Posterior cingulate gyrus (tissue), 11 donors: ENCODE data around the gene DOCK4.

ENCODE experiments used
- DNase-seq, 10 donors: peaks; one replicate each; pipeline versions ENCODE4 v3.0.0 to v3.0.0-alpha.2; 2020 to 2021; ENCODE audit warnings: mixed read lengths in 3 of 10
- intact Hi-C: fragments of 100-400 bp; cut with DNase I; formaldehyde crosslinking; loops from one replicate; pipeline ENCODE4 v1.15.1; 2023

DOCK4 gene

DNA sequence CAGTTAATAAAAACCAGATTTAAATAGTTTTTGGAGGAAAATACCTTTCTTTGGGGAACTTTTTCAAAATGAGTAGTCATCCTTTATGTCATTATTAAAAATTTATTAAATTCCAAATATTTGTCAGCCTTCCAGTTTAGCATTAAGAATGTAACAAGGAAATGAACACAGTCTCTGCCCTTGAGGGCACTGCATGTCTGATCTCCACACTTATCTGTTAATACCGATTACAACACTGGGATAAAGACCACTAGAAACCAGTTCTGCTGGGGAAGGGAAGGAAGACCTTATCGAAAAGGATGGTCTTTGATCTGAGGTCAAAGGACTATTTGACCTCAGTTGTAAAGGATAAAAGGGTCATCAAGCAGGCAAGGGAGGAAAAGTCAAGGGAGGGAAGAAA lies 320.0 kb downstream of the DOCK4 start:
- no peak for DNase-seq
- intact Hi-C loops: no loop called here

DNA sequence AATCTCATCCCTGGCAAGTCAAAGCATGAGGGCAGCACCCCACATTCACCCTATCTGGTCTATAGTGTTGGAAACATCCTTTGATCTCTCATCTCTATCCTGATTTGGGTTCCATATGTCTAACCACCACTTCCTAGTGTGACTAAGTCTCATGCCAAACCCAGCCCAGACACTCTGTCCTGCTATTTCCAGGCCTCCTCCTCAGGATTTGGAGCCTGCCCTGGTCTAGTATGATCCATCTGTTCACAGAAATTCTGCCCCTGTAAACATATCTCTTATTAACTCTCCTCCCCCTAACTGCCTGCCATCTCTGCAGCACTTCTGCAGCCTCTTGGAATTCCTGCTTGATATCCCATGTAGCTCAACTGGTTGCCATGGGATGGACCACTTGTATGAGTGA lies 323.0 kb downstream of the DOCK4 start:
- intact Hi-C loops: no loop called here
- DNase-seq: no peak

DNA sequence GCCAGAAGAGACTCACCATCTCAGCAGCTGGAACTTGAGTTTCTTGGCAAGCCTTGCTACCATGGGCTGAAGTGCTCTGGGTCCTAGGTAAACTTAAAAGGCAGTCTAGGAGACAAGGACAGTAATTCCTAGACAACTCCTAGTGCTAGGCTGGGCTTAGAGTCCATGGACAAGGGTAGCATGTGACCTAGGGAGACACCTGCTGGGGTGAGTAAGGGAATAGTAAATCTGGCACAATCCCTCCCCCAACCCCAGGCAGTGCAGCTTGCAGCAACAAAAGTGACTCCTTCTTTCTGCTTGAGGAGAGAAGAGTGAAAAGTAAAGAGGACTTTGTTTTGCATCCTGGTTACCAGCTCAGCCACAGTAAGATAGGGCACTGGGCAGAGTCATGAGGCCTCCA lies 327.4 kb downstream of the DOCK4 start:
- intact Hi-C loops: no loop called here
- no peak for DNase-seq

DNA sequence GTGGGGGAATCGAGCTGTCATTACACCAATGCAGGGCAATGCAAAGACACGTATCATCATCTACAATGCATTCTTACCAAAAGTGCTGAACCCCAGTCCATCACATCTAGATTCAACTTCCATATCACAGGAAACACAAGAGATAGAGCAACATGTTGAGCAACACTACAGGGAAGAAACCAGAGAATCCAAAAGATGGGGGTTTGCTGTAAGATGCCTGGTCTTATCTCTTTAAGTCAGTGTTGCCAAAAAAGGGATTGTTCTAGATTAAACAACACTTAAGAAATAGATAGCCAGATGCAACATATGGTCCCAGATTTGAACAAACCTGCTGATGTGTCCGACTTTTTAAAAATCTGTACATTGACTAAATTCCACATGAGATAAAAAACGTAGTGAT lies 328.3 kb downstream of the DOCK4 start:
- intact Hi-C loops: no loop called here

DNA sequence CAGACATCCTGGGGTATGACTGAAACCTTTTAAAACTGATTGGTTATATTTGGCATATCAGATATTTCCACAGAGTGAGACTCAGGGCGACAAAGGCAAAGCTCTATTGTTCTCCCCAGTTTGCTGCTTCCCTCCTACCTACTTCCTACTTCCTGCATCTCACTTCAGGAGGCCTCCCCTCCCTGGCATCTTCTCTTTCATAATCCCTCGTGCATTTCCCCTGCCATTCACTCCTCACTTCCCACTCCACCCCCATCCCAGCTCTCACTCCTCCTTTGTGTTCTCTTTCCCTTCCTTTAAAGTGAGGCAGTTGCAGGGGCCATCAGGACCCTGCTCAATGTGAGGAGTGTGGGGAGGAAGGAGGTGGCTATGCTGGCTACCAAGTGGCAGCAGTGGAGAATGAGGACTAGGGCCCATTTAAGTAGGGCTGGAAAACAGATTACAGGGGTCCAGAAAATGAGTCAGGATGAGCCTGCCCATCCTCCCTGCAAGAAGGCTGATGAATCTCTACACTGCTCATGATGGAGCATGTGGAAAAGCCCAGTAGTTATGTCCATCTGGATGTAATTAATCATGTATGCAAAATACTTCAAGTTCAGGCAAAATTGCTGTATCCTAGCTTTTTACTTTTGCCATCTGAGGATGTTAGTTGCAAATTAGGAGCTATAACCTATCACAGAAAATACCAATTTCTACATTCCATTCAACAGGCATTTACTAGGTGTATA lies 332.1 kb downstream of the DOCK4 start:
- intact Hi-C loops: no loop called here
- no peak for DNase-seq

More for the DNA sequence above, 328.3 kb downstream of the DOCK4 start:
- DNase-seq: no peak

DNA sequence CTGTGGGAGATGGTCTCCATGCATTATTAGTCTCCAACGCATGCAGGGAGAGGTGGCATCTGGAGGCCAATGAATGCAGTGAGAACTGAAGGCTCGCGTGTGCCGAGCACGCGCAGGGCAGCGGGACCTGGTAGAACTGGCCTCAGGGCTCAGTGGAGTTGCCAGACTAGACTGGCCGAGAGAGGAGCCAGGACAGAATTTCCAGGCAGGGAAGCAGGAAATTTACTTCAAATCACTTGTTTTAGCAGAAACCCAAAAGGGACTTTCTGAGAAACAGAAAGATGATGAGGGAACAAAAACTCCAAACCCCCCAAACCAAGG lies 332.9 kb downstream of the DOCK4 start:
- intact Hi-C loops: no loop called here
- no peak for DNase-seq

DNA sequence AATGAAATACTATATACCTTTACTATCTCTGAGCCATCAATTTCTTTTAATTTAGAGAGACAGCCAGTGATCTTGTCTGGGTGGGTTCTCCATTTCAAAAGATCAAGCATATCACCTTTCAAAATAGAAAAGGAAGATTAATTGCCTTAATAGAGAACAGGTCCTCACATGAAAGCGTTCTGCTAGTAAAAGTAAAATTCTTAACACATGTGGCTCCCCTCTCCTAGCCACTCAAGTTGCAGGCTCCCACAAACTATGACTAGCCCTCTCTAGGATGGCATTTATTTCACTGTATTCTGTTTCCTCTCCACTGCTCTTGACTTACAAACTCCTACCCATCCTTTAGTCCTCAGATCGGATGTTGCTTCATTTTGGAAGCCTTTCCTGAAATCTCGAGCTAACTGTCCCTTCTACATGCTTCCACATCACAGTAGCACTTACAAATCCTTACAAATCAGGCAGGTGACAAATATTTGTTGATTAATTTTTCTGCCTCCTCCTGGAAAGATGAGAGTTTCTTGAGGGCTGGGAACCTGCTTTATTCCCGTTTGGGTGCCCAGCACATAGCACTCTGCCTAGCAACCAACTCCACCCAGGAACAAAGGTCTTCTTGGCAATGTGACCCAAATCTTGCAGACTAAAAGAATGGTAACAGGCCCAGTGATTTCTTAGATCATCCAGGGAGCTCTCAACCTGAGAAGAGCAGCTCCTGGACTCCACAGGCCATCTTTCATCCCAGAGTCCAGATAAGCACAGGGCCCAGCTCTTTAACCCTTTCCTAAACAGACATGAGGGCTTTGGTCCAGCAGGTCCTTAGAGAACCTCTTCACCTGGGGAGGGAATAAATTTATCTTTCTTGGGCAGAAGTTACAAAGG lies 333.5 kb downstream of the DOCK4 start:
- intact Hi-C loops: no loop called here
- no peak for DNase-seq

DNA sequence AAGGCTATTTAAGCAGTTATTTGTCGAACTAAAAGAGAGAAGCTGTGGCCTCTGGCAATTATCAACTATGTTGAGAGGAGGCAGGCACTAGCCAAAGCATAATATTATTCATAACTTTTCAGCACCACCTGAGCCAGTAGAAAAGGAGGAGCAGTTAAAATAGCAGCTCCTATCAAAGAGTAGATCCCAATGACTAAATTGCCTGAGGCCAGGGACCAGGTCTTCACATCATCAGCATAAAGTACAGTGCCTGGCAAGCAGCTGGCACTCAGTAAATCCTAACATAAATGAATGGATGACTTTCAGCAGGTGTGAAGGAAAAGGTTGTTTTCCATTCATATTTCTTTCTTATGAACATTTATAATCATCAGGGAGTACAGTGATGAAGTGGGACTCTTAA lies 334.9 kb downstream of the DOCK4 start:
- intact Hi-C loops: no loop called here
- DNase-seq: no peak

DNA sequence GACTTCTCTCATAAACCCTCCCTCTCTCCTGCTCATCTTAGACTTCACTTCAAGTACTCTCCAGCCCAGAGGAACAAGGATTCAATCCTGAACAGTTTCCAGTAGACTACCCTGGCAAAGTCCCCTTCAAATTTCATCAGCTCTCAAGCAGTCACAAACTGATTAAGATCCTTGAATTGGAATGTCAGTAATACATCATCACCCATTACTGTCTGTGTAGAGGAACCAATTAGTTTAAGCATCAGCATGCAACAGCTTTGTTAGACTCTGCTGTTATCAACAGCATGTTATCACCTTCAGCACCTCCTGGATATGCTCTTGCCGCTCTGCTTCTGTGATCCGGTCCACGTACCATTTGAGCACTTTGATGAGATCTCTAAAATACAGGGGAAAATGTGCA lies 336.9 kb downstream of the DOCK4 start:
- no peak for DNase-seq
- intact Hi-C loops: no loop called here

DNA sequence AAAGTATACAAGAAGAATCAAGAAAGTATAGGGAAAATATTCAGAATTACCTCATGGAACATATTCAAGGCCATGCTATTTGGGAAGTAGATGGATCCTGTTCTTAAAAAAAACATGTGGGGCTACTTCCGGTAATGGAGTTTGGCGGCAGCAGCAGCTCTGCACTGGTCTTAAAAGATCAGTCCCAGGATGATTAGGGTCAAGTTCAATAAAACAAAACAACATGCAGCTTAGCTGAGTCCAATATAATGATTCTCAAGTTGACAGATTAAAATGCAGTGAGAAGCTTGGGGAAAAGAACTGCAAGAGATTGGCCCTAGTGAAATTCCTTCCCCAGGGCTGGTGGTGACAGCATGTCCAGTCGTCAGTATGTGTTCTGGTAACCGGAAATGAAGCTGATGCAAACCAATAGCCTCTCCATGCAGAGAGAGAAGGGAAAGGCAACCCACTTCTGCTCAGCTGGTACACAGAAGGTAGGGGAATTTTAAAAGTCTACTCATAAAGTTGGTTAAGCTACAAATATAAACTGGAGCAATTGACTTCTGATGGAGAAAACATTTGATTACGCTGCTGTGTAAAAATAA lies 338.8 kb downstream of the DOCK4 start:
- DNase-seq: no peak
- intact Hi-C loops: no loop called here

DNA sequence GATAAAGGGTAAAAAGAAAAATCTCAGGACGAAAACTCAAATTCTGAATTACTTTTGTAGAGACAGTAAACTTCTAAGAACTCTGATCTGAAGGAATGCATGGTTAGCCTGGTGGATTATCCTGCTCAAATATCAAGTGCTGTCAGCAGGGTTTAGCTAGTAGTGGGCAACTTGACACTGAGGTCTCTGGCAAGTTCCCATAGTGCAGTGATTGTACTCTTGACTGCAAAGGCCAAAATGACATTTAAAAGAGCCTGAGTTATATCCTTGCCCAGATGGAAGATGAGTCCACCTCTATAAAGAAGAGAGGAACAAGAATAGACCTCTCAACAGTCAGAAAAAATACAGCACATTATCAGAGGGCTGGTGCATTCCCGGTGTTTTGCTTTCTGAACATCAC lies 339.4 kb downstream of the DOCK4 start:
- DNase-seq: no peak
- intact Hi-C loops: no loop called here

DNA sequence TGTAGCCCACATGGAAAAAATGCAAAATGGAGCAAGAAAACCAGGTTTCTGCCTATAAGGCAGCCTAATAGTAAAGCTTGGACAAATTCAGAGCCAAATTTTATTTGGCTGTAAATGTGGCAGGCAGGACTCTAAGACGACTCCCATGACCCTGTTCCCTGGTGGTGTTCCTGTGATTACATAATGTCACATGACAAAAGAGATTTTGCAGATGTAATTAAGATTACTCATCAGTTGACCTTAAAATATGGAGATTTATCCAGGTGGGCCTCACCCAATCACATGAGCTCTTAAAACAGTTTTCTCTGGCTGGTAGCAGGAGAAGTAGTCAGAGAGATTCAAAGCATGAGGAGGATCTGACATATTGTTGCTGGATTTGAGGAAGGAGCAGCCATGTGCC lies 340.8 kb downstream of the DOCK4 start:
- intact Hi-C loops: no loop called here
- no peak for DNase-seq

DNA sequence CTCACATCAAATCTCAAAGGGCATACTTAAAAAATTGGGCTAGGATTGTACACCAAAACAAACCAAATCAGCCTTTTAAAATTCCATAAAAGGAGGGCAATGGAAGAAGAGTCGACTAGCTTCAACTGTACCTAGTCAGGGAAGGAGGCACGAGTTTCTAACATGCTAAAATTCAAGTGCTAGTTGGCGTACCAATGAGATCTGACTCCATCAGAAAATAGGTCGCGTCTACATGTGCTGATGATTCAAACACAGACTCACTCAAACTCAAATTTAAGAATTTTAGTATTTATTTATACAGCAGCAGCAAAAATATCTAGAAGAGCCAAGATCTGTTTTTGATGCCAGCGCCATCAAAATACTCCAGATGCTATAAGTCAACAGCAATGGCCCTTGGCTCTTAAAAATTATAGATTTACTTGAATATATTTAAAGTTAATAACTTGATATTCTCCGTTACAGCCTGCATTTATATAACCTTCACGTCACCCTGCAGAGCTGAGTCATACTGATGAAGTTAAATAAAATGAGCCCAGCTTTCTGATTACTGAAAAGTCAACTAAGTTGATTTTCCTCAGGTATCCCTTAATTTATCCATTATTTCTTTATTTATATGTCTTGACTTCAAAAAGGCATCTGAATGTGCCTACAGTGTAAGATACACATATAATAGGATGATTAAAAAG lies 341.8 kb downstream of the DOCK4 start:
- intact Hi-C loops: no loop called here
- no peak for DNase-seq

DNA sequence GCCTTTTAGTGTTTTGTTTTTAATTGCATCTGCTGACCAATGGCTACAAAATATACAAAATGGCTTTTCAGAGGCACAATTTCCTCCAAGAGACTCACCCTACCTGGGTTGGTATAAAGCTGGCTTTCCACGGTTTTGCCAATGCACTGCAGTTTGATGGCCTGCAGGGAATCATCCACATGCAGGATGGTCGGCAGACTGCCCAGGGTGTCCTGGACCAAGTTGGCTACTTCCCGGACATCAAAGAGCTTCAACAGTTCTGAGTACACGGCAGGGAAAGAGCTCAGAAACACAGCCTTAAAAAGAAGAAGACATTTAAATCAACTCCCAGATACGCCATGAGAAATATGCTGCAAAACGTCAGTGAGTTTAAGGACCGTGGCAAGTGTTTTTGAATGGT lies 342.9 kb downstream of the DOCK4 start:
- no peak for DNase-seq
- intact Hi-C loops: no loop called here

DNA sequence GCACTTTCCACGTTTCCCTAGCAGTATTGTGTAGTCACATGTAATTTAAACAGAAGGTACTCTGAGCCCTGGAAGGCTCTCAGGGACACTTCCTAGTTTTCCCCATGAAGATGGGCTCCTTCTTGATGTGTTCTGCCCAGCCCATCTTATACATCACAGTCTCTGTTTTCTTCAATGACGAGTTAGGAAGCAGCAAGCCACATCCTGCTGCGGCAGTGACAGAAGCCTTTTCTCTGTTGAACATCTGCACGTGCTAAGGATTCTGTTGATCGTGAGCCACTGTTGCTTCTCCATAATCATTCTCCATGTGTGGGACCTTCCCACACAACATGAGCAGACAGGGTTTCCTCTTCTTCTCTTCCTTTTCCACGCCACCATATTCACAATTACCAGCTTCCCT lies 346.0 kb downstream of the DOCK4 start:
- DNase-seq: no peak
- intact Hi-C loops: no loop called here

DNA sequence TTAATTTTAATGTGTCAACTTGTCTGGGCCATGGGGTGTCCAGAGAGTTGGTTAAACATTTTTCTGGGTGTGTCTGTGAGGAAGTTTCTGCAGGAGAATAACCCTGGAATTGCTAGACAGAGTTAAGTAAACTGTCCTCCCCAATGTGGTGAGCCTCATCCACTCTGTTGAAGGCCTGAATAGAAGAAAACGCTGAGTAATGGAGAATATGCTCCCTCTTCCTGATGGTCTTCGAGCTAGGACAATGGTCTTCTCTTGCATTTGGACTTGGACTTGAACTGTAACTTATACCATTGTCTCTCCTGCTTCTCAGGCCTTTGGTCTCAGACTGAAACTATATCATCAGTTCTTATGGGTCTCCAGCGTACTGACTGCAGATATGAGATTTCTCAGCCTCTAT lies 347.9 kb downstream of the DOCK4 start:
- intact Hi-C loops: loop anchor here (5.0 kb wide), 2 partner anchors 96 to 116 kb away; no protein-coding TSS in a partner anchor
- no peak for DNase-seq

DNA sequence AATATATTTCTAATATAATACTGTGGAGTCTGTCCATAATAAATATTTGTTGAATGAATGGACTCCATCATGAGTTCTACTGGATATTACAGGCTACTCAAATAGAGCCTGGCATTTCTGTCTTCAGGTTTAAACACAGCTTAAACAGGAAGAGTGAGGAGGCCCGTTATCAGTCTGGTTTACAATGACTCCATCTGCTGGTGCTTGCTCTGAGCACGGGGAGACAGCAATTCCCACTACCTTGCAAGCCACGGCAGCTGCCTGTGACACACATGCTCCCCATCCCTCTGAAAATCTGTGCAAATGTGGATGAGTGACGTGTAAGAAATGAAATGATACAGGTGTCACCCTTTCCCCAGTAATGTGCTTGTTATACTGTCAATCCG lies 350.4 kb downstream of the DOCK4 start:
- intact Hi-C loops: loop anchor here (5.0 kb wide), 2 partner anchors 94 to 114 kb away; no protein-coding TSS in a partner anchor
- DNase-seq: peak in 5 of 10 donors; percentile 35 to 93 (median 47)

DNA sequence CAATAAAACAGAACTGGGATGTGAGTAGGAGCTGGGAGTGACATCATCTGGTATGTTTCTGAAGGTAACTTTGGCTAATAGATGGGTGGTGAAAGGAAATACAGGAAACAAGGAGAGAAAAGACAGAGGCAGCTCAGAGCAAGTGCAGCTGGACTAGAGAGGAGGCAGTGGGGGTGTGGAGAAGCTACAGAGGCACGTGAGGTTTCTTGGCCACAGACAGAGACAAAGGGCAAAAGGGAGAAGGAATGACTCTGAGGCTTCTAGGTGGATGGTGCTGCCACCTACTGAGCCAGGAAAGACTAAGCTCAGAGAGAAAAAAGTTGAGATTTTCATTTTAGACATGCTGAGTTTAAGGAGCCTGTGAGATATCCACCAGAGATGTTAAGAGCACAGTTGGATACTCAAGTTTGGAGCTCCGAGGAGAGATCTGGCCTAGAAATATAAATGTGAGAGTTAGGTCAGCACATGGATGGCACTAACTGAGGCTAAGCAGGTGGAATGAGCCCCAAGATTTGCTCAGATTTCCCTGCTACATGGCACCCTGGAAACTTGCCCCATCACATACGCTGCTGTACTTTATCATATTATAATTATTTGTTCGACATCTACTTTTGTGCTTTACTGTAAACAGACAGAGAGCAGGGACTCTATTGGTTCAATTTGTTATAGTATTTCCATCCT lies 350.9 kb downstream of the DOCK4 start:
- DNase-seq: peak in 7 of 10 donors; percentile 31 to 89 (median 46)
- intact Hi-C loops: loop anchor here (5.0 kb wide), 2 partner anchors 93 to 113 kb away; no protein-coding TSS in a partner anchor

DNA sequence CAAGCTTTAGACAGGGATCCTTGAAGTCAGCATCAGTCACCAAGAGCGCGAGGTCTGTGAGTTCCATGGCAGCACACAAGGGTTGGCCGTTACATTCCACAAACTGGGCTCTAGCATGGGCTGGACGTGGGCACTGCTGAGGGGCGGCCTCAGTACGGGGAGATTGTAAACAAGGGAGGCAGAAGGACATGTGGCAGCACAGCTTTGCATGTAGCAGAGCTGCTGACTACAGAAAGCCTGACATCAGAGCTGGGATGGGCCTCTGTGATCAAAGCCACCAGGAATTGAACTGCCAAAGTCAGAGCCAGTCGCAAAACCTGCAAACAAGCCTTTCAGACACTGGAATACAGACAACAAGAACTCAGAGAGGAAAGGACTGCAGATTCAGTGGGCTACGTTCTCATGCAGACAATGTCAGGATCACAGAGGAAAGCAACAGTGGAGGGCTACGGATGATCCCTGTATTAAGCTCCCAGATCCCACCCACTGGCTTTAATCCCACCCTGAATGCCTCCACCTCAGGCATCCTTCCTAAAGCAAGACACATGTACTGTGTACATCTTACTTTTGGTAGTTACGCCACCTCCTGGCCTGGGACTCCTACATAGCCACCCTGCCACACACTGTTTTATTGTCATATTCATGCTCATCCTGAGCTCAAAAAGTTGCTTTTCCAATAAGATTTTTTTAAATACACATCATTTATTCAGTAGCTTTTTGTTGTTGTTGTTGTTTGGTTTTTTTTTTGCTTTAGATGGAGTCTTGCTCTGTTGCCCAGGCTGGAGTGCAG lies 352.8 kb downstream of the DOCK4 start:
- intact Hi-C loops: no loop called here
- DNase-seq: no peak

DNA sequence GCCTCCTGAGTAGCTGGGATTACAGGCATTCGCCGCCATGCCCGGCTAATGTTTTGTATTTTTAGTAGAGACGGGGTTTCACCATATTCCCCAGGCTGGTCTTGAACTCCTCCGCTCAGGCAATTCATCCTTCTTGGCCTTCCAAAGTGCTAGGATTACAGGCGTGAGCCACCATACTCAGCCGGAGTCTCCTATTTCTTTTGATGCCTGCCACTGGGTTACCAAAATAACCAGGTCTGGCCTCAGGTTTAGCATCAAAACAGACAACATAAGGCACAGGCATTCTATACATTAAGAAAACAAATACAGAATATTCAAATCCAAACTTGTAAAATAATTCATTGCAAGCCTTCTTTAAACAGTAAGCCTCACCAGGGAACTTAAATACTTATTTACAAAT lies 354.1 kb downstream of the DOCK4 start:
- no peak for DNase-seq
- intact Hi-C loops: no loop called here
